Esophagus squamous epithelium (tissue), 5 donors: ENCODE results near the gene ASGR2. TPM values are rescaled to one million over a fixed set of nuclear protein-coding genes. Genes with fewer than 3 reads are reported as not detected.

Experiments used
- DNase-seq: peaks from one replicate; lab custom pipeline; 2025; lab: John Stamatoyannopoulos, UW
- H3K27ac ChIP-seq, 4 donors: fragments of 200-600 bp; sonication (generic); one replicate each; pipeline ENCODE4 v1.5.1; 2016 to 2019; ENCODE audit warnings: mild to moderate bottlenecking in 1 of 4
- H3K27me3 ChIP-seq, 4 donors: fragments of 200-600 bp; sonication (generic); 1 replicate in 3 of 4; 2 replicates in 1 of 4; pipeline versions ENCODE4 v1.5.1 to v1.6.0; 2017 to 2021; ENCODE audit warnings: antibody characterized with exemption in 1 of 4
- H3K36me3 ChIP-seq, 3 donors: fragments of 200-600 bp; sonication (generic); one replicate each; pipeline ENCODE4 v1.5.1; 2016 to 2019
- H3K4me1 ChIP-seq, 3 donors: fragments of 200-600 bp; sonication (generic); one replicate each; pipeline ENCODE4 v1.5.1; 2017 to 2019
- H3K4me3 ChIP-seq, 4 donors: fragments of 200-600 bp; sonication (generic); 1 replicate in 3 of 4; 2 replicates in 1 of 4; pipeline ENCODE4 v1.5.1; 2016 to 2019; ENCODE audit warnings: mild to moderate bottlenecking in 2 of 4, moderate library complexity in 1 of 4
- H3K9me3 ChIP-seq, 3 donors: fragments of 200-600 bp; sonication (generic); one replicate each; pipeline ENCODE4 v1.5.1; 2016 to 2019
- POLR2A ChIP-seq, 4 donors: fragments of 450-650 bp; IDR thresholded peaks; one replicate each; pipeline ENCODE4 v1.6.1; 2017; ENCODE audit warnings: antibody characterized with exemption in 4 of 4, mild to moderate bottlenecking in 4 of 4, moderate library complexity in 3 of 4
- WGBS, 2 donors: methylation state at CpG; one replicate each; pipeline ENCODE4 v1.1.5; 2018; 5-methylcytosine and 5-hydroxymethylcytosine counted together
- intact Hi-C: fragments of 100-400 bp; cut with DNase I; formaldehyde crosslinking; loops from one replicate; pipeline ENCODE4 v1.15.0; 2022
- total RNA-seq, 4 donors: library from RNA; depleted of rRNA; stranded (reverse); fragments of >200 nt; gene quantifications; one replicate each; pipeline ENCODE4 v1.1.0, GENCODE V29; 2016
- TF ChIP-seq, protein P1 (sequence below), 6 experiments: fragments of 450-650 bp in 4 of 6; fragments of 200-600 bp in 2 of 6; sonication (generic) in 2 of 6; IDR thresholded peaks; one replicate each; pipeline ENCODE4 v1.5.1; 2016 to 2019; ENCODE audit warnings: antibody characterized with exemption in 6 of 6, mild to moderate bottlenecking in 4 of 6, moderate library complexity in 4 of 6
- donor health status: DM: yes; HTN: yes; CAD: no.

Gene ASGR2
- total RNA-seq, 4 donors from 2014 or later: 0.50 to 0.95 TPM; not detected in 2

DNA sequence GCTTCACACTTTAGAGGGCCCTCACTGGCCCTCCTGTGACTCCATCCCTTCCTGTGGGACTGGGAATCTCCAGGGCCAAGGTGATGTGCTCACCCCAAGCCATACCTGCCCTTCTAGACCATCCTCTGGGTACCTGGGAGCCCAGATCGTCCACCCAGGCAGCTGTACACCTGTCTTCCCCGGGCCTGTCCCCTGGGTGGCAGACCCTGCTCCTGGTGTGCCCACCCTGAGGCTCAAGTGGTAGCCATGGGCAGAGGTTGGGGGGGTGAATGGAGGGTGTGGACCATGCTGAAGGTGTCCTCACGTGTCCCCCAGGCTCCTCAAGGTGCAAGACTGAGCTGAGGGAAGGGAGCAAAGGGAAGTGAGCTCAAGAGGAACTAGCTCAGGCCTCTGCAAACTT lies 43.9 kb downstream of the ASGR2 start:
- no peaks in the 10 kb centered on the region for H3K36me3 ChIP-seq
- no peaks in the 10 kb centered on the region for H3K27me3 ChIP-seq
- no peak overlapping the region for H3K27ac ChIP-seq
- DNase-seq: no peak
- intact Hi-C loops: no loop called here
- H3K4me1 ChIP-seq: no peaks in the 10 kb centered on the region
- peaks cover 0 to 14% (median 9%) of the 10 kb centered on the region in 3 donors for H3K9me3 ChIP-seq
- TF ChIP-seq, protein P1, sequence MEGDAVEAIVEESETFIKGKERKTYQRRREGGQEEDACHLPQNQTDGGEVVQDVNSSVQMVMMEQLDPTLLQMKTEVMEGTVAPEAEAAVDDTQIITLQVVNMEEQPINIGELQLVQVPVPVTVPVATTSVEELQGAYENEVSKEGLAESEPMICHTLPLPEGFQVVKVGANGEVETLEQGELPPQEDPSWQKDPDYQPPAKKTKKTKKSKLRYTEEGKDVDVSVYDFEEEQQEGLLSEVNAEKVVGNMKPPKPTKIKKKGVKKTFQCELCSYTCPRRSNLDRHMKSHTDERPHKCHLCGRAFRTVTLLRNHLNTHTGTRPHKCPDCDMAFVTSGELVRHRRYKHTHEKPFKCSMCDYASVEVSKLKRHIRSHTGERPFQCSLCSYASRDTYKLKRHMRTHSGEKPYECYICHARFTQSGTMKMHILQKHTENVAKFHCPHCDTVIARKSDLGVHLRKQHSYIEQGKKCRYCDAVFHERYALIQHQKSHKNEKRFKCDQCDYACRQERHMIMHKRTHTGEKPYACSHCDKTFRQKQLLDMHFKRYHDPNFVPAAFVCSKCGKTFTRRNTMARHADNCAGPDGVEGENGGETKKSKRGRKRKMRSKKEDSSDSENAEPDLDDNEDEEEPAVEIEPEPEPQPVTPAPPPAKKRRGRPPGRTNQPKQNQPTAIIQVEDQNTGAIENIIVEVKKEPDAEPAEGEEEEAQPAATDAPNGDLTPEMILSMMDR (IDR thresholded peaks at IDR 0.05): no peak
- TF ChIP-seq POLR2A (IDR thresholded peaks at IDR 0.05): no peak
- 82 to 83% methylated on average over 1 to 3 of the region's 3 CpGs for WGBS, 2 donors
- no peak overlapping the region for H3K4me3 ChIP-seq

DNA sequence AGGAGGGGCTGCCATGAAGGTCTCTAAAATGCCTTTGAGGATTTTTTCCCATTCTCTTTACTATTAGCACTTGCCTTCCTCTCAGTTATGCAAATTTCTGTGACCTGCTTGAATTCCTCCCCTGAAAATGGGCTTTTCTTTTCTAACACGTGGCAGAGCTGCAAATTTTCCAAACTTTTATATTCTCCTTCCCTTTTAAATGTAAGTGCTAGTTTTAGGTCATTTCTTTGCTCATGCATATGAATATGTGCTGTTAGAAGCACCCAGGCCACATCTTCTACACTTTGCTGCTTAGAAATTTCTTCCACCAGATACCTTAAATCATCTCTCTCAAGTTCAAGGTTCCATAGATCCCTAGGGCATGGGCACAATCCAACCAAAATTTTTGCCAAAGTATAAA lies 46.4 kb downstream of the ASGR2 start:
- 19 to 27% methylated on average over 1 of the region's 1 CpG for WGBS, 2 donors
- Histone ChIP-seq H3K4me3 (no peak overlapping the region), H3K4me1 (peaks cover 0 to 7% (median 0%) of the 10 kb centered on the region in 3 donors), H3K9me3 (peaks cover 0 to 14% (median 9%) of the 10 kb centered on the region in 3 donors), H3K27ac (no peak overlapping the region), H3K36me3 (no peaks in the 10 kb centered on the region), H3K27me3 (no peaks in the 10 kb centered on the region)
- intact Hi-C loops: no loop called here
- no peak for DNase-seq
- TF ChIP-seq, protein P1 (IDR thresholded peaks at IDR 0.05): no peak

DNA sequence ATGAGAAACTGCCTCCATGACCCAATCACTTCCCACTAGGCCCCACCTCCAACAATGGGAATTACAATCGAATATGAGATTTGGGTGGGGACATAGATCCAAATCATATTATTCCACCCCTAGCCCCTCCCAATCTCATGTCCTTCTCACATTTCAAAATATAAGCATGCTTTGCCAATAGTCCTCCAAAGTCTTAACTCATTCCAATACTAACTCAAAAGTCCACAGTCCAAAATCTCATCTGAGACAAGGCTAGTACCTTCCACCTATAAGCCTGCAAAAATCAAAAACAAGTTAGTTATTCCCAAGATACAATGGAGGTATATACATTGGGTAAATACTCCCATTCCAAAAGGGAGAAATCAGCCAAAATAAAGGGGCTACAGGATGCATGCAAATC lies 47.4 kb downstream of the ASGR2 start:
- H3K36me3 ChIP-seq: no peaks in the 10 kb centered on the region
- H3K9me3 ChIP-seq: peaks cover 0 to 14% (median 9%) of the 10 kb centered on the region in 3 donors
- DNase-seq: no peak
- TF ChIP-seq, protein P1 (IDR thresholded peaks at IDR 0.05): no peak
- TF ChIP-seq POLR2A (IDR thresholded peaks at IDR 0.05): no peak
- intact Hi-C loops: no loop called here
- H3K27me3 ChIP-seq: no peaks in the 10 kb centered on the region
- peaks cover 0 to 9% (median 0%) of the 10 kb centered on the region in 3 donors for H3K4me1 ChIP-seq
- H3K27ac ChIP-seq: no peak overlapping the region
- no peak overlapping the region for H3K4me3 ChIP-seq
- WGBS, 2 donors: 68 to 71% methylated on average over 1 of the region's 1 CpG

DNA sequence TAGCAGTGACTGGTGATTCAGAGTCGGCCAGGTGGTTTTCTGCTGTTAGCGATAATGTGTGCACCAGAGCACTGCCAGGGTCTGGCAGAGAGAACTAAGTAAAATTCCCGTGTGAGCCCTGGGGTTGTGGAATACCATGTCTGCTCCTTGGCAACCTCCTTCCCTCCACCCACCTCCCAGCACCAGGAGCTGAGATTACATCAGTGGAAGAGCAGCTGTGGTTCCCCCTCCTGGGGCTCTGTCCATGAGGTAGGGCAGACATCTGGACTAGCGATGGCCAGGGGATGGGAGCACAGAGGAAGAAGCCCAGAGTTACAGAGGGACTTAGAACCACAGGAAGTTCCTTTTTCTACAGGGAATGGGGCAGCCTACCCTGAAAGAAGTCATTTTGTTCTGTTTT lies 50.4 kb downstream of the ASGR2 start:
- H3K4me3 ChIP-seq: no peak overlapping the region
- no peak for TF ChIP-seq POLR2A (IDR thresholded peaks at IDR 0.05)
- TF ChIP-seq, protein P1 (IDR thresholded peaks at IDR 0.05): no peak
- 33 to 36% methylated on average over 3 of the region's 4 CpGs for WGBS, 2 donors
- DNase-seq: no peak
- intact Hi-C loops: no loop called here
- no peaks in the 10 kb centered on the region for H3K27me3 ChIP-seq
- no peak overlapping the region for H3K27ac ChIP-seq
- no peaks in the 10 kb centered on the region for H3K36me3 ChIP-seq
- peaks cover 0 to 14% (median 9%) of the 10 kb centered on the region in 3 donors for H3K9me3 ChIP-seq
- H3K4me1 ChIP-seq: peaks cover 0 to 29% (median 3%) of the 10 kb centered on the region in 3 donors

DNA sequence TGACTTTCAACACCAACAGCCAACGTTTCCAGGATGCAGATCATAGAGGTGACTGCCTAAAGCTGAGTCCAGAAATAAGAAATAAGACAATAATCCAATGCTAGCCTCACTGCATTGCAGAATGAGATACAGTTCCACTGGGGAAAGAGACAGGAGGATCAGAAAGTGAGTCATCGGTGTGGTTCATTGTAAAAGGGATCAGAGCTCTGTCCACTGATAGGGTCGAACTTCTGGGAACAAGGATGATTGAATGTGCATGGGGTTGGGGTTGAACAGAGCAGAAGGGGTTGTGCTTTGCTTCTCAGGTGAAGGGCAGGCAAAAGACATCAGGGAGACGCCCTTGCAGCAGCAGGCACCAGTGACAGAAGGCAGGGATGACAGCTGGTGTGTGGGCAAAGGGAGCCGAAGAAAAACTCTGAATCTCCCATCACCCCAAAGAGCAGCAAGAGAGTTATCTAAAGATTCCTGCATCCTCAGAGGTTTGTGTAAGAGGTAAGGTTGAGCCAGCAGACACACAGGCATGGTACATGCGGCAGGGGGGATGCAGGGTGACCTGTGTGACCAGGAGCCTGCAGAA lies 51.0 kb downstream of the ASGR2 start:
- TF ChIP-seq POLR2A (IDR thresholded peaks at IDR 0.05): no peak
- TF ChIP-seq, protein P1 (IDR thresholded peaks at IDR 0.05): no peak
- Histone ChIP-seq H3K27me3 (no peaks in the 10 kb centered on the region), H3K4me3 (no peak overlapping the region), H3K4me1 (peaks cover 0 to 35% (median 7%) of the 10 kb centered on the region in 3 donors), H3K36me3 (no peaks in the 10 kb centered on the region), H3K9me3 (peaks cover 0 to 11% (median 9%) of the 10 kb centered on the region in 3 donors), H3K27ac (no peak overlapping the region)
- DNase-seq: no peak
- 51 to 65% methylated on average over 6 of the region's 6 CpGs for WGBS, 2 donors
- intact Hi-C loops: no loop called here
